Stimulated activated CD4-positive, alpha-beta T cell treated with anti-CD3 and anti-CD28 coated beads, Interleukin-2, amount 100 ng/mL, for 48 hours (primary cell): ENCODE measurements around the gene IL17C.
A peak's percentile ranks its signal among the peaks of the same experiment; 100 is the strongest.
"Not testable (repeated sequence)": the region's sequence is repeated elsewhere in the genome, so short reads cannot be mapped to it uniquely, and the experiment has no call there.

ENCODE experiments used
- DNase-seq, 2 donors: peaks; one replicate each; pipeline ENCODE4 v3.0.0-alpha.2; 2020

IL17C gene

DNA sequence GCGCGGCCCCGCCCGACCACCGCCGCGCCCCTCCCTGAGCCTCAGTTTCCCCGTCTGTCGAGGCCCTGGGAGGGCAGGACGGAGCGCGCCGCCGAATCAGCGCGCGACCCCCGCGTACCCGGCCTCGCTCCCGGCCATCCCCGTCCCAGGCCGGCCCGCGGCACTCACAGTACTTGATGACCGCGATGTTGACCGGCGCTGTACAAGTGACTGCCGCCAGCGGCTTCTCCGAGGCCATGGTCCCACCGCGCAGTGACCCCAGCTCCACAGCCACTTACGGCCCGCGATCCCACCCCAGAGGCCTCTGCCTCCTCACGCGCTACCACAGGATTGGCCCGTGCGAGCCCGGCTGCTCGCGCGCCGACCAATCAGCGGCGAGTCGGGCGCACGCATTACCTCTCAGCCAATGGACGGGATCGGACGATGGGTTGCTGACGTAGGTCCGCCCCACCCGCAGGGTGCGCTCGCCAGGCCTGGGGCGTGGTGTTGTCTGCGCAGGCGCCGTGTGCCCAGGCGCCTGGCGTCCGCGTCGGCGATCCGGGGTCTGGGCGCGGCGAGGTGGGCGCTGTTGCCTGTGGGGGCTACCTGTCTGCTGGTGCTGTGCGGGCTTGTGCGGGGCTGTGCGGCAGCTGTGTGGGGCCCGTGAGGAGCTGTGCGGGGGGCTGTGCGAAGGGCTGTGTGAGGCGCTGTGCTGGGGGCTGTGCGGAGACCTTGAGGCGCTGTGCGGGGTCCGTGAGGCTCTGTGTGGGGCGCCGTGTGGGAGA lies 24.7 kb downstream of the IL17C start, which contains the start of gene MVD:
Gene MVD (minus strand): TSS at position 249 of the 764 bp plus-strand sequence. CDS start 11 bp downstream, at position 238.
- peak; percentile 92 to 94 for DNase-seq

DNA sequence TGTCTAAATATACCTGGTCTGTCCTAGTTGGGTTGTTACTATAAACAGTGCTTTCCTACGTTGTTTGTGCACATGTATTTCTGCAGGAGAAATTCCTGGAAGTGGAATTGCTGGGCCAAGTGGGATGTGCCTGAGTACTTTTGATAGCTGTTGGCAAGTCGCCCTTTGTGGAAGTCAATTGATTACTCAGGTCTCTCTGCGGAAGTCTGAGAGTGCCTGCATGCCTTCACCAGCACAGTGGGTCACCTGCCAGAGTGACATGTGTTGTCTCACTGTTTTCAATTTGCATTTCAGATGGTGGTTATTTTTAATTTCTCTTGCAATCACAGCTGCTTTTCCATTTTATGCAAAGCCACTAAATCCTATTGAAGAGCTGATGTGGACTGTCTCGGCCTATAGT lies 26.8 kb downstream of the IL17C start:
- no peak for DNase-seq

DNA sequence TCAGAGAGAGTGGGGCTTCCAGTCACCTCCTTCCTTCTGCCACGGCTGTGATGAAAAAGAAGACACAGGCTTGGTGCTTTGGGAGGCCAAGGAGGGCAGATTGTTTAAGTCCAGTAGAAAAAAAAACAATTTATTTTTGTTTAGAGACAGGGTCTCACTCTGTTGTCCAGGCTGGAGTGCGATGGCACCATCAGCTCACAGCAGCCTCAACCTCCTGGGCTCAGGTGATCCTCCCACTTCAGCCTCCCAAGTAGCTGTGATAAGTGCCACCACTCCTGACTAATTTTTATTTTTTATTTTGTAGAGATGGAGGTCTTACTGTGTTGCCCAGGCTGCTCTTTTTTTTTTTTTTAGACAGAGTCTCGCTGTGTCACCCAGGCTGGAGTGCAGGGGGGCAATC lies 27.2 kb downstream of the IL17C start:
- no peak for DNase-seq

DNA sequence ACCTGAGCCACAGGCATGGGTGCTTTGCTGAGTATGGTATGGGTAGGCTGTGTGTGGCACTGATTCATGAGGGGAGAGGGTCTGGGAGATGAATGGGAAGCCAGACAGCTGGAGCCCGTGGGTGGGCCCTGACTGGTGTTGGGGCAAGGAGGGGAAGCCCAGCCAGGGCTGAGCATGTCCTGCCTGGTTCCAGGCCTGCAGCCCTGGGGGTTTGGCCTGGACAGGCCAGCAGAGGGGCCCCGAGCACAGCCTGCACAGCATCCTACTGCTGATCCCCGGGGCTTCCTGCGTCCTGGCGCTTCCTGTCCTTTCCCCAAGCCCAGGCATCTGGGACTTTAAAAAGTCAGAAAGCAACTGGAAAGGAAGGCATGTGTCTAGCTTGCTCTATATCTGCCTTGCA lies 29.1 kb downstream of the IL17C start:
- DNase-seq = no peak

DNA sequence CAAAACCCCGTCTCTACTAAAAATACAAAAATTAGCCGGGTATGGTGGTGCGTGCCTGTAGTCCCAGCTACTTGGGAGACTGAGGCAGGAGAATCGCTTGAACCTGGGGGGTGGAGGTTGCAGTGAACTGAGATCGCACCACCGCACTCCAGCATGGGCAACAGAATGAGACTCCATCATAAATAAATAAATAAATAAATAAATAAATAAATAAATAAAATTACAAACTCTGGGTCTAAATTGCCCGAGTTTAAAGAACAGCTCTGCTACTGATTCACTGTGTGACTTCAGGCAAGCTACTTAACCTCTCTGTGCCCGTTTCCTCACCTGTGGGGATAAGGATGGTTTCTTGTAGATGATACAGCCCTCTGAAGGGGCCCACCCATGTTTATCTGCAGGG lies 31.1 kb downstream of the IL17C start:
- DNase-seq = not testable (repeated sequence)

DNA sequence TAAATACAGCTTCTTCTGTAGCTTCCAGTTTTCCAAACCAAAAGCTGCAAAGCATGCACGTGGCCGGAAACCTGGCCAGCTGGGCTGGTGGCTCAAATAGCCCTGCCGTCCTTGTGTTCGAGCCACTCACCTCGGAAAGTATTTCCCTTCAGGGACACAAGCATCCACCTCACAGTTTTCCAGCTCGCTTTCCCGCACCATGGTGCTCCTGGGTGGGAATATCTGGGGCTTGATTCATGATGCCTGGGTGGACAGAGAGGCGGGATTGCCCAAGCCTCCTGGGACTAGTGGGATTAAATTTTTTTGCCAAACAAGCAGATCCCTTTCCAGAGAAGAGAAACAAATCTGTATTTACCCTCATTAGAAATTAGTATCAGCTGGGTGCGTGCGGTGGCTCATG lies 31.6 kb downstream of the IL17C start:
- no peak for DNase-seq

DNA sequence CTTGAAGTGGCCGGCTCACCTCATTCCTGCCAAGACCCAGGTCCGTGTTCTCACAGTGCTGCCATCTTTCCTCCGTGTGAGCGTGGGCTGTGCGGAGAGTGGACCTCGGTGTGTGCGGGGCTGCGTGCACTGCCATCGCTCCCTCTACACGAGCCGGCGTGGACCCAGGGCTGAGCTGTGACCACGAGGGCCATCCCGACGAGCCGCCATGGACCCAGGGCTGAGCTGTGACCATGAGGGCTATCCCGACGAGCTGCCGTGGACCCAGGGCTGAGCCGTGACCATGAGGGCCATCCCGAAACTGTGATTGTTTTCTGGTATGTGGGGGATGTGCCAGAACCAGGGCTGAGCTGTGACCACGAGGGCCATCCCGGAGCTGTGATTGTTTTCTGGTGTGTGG lies 33.4 kb downstream of the IL17C start:
- no peak for DNase-seq

DNA sequence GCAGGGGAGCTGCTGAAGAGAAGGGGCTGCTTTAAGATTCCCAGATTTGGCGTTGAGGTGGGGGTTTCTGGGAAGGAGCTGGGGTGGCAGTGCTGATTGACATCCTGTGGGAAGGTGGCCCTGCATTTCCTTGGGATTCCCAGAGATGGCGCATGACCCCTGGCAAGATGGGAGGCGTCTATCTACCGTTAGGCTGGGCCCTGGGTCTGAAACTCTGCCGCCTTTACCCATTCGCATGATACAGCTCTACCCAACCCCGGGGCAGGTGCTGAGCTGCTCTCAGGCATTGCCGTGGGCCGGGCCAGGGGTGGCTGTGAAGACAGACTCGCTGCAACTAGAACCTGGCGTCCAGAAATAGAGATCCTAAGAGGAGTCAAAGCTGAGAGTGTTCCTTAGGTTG lies 34.4 kb downstream of the IL17C start:
- DNase-seq = no peak

DNA sequence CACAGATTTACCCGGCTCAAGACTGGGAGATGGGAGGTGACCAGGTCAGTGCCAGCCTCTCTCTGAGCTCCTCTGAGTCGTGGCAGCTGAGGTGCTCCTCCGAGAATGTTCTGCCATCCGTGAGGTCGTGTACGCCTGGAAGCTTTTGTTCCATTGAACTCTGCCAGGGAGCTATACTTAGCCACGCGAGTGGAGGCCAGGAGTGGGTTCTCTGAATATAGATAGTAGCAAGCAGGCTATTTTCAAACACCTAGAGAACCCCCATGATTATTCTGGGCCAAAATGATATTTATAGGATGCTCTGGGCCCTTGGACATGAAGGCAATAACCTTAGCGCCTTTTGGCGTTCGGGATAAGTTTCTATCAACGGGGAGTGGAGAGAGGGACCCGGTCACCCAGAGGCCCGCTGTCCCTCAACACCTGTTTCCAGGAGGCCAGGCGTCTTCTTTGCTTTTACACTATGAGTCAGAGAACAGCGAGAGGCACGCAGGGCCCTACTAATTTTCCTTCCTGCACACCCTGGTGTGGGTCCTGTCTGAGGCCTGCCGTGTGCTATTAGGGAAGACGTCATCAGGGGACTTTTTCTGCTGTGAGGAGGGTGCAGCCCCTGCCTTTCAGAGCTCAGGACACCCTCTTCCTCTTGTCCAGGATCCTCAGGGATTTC lies 35.5 kb downstream of the IL17C start:
- DNase-seq = no peak

DNA sequence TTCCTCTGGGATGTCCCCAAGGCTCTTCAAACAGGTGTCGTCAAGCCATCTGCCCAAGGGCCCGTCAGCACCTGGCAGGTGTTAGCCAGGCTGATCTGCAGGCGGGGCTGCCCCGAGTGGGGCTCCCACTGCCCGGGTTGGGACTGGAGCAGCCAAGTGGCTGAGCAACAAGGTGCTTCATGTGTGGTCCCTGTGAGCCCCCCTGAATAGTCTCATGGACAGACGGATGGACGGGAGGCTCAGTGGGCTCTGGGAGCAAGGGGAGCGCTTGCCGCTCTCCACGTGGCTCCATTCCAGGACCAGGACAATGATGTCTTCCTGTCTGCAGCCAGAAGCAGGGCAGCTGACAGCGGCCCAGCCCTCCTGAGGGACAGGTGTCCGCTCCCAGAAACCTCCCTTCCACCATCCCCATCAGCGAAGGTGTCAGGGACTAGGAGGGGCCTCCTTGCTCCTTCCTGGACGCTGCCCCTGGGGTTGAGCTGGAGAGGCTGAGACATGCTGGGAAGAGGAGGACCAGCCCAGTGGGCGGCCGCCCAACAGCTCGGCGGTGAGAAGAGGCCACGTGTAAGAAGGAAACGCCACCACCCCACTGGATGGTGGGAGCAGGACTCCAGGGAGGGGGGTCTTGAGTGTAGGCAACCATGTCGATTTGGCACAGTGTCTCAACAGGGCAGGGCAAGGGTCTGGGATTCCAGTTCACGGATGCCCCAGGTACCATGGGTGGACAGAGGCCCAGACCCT lies 38.3 kb downstream of the IL17C start:
- DNase-seq = no peak

DNA sequence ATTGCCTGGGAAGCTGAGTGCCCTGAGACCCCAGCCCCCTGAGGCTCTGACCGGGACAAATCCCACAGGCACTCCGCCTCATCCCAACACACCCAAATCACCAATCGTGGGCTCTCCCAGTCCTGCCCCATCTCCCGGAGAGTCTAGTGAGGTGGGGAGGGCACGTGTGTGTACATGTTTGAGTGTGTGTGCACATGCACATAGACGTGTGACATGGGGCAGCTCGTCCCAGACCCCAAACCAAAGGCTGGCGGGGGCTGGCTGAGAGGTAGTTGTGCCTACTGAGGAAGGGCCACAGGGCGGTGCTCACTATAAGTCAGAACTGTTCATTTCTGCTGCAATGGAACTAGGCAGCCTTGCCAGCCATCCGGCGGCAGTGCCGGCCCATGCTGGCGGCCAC lies 39.3 kb downstream of the IL17C start:
- no peak for DNase-seq

DNA sequence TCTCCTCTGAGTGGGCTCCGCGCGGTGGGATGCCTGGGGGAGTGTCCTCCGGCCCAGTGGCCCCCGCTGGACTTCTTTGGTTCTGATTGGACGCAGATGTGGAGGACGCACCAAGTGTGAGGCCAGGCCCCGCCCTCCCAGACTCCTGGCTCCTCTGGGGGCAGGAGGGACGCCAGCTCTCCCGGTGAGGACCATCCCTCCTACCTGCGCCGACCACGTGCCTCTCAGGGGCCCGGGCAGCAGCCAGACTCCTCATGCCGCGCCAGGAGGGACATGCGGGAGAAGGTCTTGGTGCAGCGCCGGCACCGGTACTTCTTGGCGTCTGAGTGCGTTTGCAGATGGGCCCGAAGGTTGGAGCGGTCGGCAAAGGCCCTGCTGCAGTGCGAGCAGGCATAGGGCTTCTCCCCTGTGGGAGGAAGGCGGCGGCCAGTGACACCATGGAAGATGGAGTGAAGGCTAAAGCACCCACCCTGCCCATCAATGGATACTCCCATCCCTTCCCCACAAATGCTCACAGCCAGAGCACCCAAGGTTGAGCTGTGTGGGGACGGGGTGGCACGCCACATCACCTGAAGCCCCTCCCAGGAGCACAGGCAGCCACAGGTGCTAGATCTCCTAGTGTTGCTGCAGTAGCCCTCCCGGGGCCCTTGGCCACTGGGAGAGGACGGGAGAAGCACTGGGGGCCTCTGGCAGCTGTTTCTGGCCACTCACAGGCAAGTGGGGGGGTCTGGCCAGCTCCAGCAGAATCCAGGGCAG lies 40.0 kb downstream of the IL17C start:
- no peak for DNase-seq

DNA sequence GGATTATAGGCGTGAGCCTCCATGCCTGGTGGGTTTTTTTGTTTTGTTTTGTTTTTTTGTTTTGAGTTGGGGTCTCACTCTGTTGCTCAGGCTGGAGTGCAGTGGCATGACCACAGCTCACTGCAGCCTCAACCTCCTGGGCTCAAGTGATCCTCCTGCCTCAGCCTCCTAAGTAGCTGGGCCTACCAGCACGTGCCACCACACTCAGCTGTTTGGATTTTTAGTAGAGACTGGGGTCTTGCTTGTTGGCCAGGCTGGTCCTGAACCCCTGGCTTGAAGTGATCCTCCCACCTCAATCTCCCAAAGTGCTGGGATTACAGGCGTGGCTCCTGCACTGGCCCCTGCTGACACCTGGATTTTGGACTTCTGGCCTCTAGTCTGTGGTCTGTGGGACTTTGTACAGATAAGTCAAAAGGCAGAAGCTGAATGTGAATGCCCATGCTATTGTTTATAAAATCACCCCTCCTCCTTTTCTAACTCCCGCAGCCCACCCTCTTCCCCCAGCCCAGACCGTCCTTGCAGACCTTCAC lies 42.2 kb downstream of the IL17C start:
- DNase-seq = no peak

DNA sequence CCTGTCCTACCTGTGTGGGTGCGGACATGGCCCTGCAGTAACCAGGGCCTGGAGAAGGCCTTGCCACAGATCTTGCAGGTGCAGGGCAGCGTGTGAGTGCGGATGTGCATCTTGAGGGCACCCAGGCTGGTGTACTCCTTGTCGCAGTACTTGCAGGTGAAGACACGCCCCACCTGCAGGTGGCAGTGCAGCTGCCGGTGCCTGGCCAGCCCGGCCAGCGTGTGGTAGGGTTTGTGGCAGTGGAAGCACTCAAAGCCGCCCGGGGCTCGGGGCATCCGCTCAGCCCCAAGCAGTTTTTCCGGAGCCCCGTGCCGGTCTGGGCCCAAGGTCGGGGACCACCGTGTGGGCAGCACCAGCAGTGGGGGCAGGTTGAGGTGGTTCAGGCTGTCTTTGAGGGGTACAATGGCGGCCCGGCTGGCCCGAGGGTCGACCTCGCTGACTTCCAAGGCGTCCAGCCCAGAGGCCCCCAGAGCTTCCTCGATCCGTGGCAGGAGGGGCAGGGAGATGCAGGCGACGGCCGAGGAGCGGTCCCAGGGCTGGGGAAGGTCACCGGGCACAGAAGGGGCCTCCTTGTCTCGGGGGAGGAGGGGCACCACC lies 42.8 kb downstream of the IL17C start:
- DNase-seq = no peak

DNA sequence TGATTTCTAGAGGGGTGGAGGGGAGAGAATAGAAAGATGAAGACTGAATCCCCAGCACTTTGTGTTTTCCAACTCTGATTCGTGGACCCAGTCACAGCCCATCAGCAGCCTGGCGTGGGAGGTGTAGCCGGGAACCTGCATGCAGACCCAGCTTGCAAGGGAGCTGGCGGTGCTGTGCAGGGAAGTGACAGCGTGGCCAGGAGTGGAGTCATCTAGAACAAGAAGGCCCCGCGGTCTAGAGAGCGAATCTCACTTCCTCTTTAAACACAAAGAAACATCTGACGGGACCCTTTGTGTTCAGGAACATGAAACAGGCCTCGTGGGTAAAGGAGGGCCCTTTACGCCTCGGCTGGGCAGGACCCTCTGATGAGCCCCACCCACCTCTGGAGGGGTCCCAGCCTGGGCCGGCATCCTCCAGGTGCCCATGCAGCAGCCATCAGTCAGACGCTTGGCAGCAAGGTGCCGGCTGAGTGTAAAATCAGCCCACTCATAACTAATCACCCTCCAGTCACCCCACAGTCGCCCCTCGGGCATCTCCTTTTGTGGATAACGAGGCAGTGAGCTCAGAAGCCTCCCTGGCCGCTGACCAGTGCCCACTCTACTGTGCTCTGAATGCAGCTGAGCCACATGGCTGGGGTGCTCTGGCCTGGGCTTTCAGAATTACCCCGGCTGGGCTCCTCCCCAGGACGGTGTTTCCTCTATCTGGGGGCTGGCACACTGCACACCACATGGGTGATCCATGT lies 43.5 kb downstream of the IL17C start:
- DNase-seq = peak; percentile 59 to 70

DNA sequence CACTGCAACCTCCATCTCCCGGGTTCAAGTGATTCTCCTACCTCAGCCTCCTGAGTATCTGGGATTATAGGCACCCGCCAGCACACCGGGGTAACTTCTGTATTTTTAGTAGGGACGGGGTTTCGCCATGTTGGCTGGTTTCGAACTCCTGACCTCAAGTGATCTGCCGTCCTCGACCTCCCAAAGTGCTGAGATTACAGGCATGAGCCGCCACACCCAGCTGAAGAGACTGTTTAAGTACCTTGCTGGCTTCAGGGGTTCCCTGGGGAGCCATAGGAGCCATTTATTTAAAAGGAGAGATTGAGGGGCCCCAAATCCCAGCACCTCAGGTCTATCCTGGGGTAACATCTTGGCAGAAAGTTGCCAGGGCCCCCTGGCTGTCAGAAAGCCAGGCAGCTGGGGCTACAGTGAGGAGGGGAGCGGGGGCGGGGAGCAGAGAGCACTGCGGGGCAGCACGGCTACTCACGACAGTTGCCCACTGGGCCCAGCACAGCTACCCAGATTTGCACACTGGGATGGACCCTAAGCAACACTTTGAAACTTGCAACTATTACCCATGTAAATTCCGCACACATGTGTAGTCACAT lies 46.3 kb downstream of the IL17C start:
- DNase-seq = no peak

DNA sequence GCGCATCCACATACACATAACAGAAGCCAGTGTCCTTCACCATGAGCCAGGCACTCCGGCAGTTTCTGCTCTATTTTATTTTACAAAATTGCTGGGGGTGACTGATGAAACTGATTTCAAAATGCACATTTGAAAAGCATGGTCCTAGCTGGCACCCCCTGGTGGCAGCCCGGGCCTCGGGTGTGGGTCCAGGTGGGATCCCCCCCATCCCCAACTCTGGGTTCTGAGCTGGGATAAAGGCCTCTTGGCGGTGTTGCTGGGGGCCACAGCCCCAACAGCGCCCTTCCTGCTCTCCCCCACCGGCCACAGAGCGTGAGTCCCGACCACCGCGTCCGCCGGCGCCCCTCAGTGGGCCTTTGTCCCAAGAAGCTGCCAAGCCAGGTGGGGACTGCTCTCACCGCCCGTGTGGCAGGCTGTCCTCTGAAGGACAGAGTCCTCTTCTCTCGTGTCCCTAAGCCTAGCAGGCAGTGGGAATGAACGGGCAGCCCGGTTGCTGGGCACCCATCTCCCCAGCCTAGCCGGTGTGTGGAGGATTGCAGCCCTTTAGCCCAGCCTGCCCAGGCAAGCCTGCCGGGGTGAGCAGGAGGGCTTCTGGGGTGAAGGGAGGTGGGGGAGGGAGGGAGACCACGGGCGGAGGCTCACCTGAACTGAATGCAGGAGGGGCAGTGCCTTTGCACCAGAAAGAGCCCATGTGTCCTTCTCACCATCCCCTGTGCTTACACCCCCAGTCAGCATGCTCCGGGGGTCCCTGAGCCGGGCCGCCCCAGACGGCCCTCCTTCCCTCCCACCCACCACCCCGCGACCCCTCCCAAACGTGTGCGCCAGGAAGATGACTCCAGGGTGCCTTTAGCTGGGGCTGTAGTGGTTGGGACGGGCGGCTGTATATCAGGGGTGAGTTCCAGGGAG lies 47.0 kb downstream of the IL17C start:
- no peak for DNase-seq

DNA sequence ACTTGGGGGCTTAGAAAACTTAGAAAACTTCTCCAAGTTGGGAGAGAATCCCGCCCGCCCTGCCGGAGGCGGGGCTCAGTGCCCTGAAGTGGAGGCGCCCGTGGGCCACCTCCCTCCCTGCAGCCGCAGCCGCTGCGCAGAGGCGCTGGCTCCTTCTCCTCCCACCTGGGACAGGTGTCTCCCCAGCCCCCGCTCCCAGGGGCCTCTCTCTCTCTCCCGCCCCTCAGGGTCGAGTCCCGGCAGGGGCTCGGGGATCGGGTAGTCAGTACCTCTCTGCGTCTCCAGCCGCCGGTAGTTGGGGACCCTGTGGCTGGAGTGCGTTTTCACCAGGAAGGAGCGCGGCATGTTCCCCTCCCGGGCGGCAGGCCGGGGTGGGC lies 47.7 kb downstream of the IL17C start:
- DNase-seq = no peak

DNA sequence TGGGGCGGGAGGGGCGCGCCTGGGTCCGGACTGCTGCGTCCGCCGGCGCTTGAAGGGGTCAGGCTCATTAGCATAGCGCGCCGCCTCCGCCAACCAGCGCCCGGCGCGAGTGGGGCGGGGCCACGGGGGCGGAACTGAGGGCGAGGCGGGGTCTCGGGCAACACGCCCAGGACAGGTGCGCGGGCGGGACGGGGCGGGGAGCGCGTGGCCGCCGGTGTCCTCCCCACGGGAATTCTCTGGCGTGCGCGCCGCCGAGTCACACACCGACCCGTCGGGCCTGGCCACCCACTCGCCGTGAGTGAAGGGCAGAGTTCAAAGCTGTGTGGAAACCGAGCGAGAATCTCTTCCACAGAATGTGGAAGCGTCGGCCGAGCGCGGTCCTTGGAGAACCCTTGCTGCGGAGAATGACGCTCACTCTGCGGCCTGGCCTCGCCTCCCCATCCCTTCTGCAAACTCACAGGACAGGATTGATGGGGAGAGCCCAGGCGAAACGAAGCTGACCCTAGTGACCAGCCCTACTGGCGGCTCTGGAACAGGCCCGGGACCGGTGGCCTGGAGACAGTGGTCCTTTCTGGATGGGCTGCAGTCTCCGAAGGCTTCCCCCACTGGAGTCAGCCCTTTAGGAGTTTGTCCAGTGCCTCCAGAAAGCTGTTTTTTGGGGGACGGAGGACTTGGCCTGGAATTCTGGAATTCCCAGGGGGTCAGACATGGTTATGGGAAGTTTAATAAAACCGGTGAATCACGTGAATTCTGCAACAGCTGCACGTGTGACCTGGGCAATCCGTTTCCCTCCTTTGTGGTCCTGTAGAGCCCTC lies 48.3 kb downstream of the IL17C start, which contains the start of gene SNAI3:
Gene SNAI3 (minus strand): TSS at position 69 of the 815 bp plus-strand sequence. CDS start 101 bp downstream, outside the sequence.
- DNase-seq = peak; percentile 82 to 88
